Measurements from ENCODE around the gene MKRN2OS. TPM values are rescaled to one million over a fixed set of nuclear protein-coding genes. Genes with fewer than 3 reads are reported as not detected.

MKRN2OS gene
- total and polyA plus RNA-seq, 3 donors from 2014 or later, result not detected

DNA sequence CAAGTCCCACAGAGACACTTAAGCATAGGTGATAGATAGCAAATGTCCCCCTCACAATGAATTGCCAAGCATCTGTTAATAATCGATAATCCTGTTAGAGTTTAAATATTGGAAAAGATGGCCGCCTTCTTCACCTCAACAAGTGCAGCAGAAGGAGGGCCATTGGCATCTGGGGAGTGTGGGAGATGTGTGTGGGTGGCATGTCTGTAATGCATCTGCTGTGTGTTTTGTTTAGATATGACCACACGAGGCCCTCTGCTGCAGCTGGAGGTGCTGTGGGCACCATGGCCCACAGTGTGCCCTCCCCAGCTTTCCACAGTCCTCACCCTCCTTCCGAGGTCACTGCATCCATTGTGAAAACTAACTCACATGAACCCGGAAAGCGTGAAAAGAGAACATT lies 24.5 kb upstream of the MKRN2OS start:
- Histone ChIP-seq H3K4me1 (peaks cover 4% of the 10 kb centered on the region), H3K27ac (no peak overlapping the region), H3K4me3 (no peak overlapping the region), H3K27me3 (no peaks in the 10 kb centered on the region), H3K36me3 (ENCODE audit: low read depth, missing control alignments) (no peaks in the 10 kb centered on the region), H3K9me3 (no peaks in the 10 kb centered on the region)
- TF ChIP-seq, protein P1, sequence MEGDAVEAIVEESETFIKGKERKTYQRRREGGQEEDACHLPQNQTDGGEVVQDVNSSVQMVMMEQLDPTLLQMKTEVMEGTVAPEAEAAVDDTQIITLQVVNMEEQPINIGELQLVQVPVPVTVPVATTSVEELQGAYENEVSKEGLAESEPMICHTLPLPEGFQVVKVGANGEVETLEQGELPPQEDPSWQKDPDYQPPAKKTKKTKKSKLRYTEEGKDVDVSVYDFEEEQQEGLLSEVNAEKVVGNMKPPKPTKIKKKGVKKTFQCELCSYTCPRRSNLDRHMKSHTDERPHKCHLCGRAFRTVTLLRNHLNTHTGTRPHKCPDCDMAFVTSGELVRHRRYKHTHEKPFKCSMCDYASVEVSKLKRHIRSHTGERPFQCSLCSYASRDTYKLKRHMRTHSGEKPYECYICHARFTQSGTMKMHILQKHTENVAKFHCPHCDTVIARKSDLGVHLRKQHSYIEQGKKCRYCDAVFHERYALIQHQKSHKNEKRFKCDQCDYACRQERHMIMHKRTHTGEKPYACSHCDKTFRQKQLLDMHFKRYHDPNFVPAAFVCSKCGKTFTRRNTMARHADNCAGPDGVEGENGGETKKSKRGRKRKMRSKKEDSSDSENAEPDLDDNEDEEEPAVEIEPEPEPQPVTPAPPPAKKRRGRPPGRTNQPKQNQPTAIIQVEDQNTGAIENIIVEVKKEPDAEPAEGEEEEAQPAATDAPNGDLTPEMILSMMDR (IDR thresholded peaks at IDR 0.05), result no peak
- TF ChIP-seq POLR2A (IDR thresholded peaks at IDR 0.05), result no peak
- intact Hi-C loops (cut with DNase I; ENCODE audit: low total_unique reads), result no loop called here
- 84 to 88% methylated on average over 6 of the region's 6 CpGs for WGBS, 2 donors
- DNase-seq, result no peak

DNA sequence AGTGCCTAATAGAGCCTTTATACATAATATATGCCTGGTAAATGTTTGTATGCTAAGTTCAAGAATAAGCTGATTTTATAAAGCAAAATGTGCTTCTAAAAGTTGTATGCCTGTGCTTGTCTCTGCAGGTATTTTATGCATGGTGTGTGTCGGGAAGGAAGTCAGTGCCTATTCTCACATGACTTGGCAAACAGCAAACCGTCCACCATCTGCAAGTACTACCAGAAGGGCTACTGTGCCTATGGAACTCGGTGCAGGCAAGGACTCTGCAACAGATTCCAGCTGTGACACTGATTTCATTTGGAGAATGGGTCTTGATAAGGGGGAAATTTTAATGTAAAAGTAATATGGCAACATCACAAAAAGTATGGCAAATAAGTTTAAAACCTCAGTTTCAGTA lies 23.4 kb upstream of the MKRN2OS start:
- Histone ChIP-seq H3K27me3 (no peaks in the 10 kb centered on the region), H3K9me3 (no peaks in the 10 kb centered on the region), H3K4me1 (no peaks in the 10 kb centered on the region), H3K27ac (no peak overlapping the region), H3K4me3 (no peak overlapping the region), H3K36me3 (ENCODE audit: low read depth, missing control alignments) (no peaks in the 10 kb centered on the region)
- TF ChIP-seq, protein P1 (IDR thresholded peaks at IDR 0.05), result no peak
- TF ChIP-seq POLR2A (IDR thresholded peaks at IDR 0.05), result no peak
- DNase-seq, result no peak
- 80 to 89% methylated on average over 3 of the region's 3 CpGs for WGBS, 2 donors
- intact Hi-C loops (cut with DNase I; ENCODE audit: low total_unique reads), result no loop called here

DNA sequence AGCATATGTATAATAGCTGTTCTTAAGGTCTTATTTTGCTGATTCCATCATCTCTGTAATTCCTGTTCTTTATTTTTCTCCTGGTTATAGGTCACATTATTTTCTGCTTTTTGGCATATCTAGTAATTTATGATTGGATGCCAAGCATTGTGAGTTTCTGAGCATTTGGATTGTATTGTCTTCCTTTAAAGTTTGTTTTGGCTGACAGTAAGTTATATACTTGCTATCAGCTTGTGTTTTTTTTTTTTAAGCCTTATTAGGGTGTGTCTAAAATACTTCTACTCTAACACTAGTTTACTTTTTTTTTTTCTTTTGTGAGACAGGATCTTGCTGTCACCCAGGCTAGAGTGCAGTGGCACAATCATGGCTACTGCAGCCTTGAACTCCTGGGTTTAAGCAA lies 21.7 kb upstream of the MKRN2OS start:
- no peak for DNase-seq
- Histone ChIP-seq H3K36me3 (ENCODE audit: low read depth, missing control alignments) (no peaks in the 10 kb centered on the region), H3K4me3 (no peak overlapping the region), H3K4me1 (peaks cover 8% of the 10 kb centered on the region), H3K27ac (no peak overlapping the region), H3K9me3 (no peaks in the 10 kb centered on the region), H3K27me3 (no peaks in the 10 kb centered on the region)
- intact Hi-C loops (cut with DNase I; ENCODE audit: low total_unique reads), result no loop called here
- TF ChIP-seq, protein P1 (IDR thresholded peaks at IDR 0.05), result no peak
- no peak for TF ChIP-seq POLR2A (IDR thresholded peaks at IDR 0.05)

- intact Hi-C loops (cut with DNase I; ENCODE audit: low total_unique reads), result no loop called here
- H3K4me1 ChIP-seq, result peaks cover 24% of the 10 kb centered on the region
- 65 to 82% methylated on average over 1 of the region's 1 CpG for WGBS, 2 donors
- no peaks in the 10 kb centered on the region for H3K9me3 ChIP-seq
- H3K27me3 ChIP-seq, result no peaks in the 10 kb centered on the region
- no peaks in the 10 kb centered on the region for H3K36me3 ChIP-seq (ENCODE audit: low read depth, missing control alignments)
- TF ChIP-seq, protein P1 (IDR thresholded peaks at IDR 0.05), result no peak
- TF ChIP-seq POLR2A (IDR thresholded peaks at IDR 0.05), result no peak
- no peak overlapping the region for H3K4me3 ChIP-seq
- no peak for DNase-seq
- H3K27ac ChIP-seq, result no peak overlapping the region
Observed at GRCh38 chr3:12562451-12562850, 17.2 kb upstream of the MKRN2OS start.

DNA sequence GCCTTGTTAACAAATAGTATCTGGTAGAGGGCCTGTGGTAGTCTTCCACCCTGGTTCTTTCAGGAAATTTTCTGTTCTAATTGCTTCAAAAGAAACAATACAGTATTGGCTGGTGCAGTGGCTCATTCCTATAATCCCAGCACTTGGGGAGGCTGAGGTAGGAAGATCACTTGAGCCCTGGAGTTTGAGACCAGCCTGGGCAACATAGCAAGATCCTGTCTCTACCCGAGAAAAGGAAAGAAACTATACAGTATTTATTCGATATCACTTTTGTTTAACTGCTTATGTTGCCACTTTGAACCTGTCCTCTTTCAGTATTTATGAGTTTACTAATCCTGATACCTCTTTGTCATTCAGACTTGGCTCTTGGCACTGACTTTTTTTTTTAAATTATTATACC lies 16.1 kb upstream of the MKRN2OS start:
- Histone ChIP-seq H3K36me3 (ENCODE audit: low read depth, missing control alignments) (no peaks in the 10 kb centered on the region), H3K4me1 (peaks cover 24% of the 10 kb centered on the region)
- intact Hi-C loops (cut with DNase I; ENCODE audit: low total_unique reads), result no loop called here

More for the DNA sequence above, 16.1 kb upstream of the MKRN2OS start:
- 75 to 90% methylated on average over 2 of the region's 2 CpGs for WGBS, 2 donors
- Histone ChIP-seq H3K9me3 (no peaks in the 10 kb centered on the region), H3K27me3 (no peaks in the 10 kb centered on the region), H3K27ac (no peak overlapping the region), H3K4me3 (no peak overlapping the region)
- no peak for DNase-seq
- TF ChIP-seq, protein P1 (IDR thresholded peaks at IDR 0.05), result no peak
- TF ChIP-seq POLR2A (IDR thresholded peaks at IDR 0.05), result no peak
